ENCODE results near the gene SLC25A11.

SLC25A11 gene

GRCh38 chr17:4966844-4967538, 27.1 kb upstream of the SLC25A11 start:
- DNase-seq = peak; percentile 96

GRCh38 chr17:4965311-4965986, 25.6 kb upstream of the SLC25A11 start:
- DNase-seq = no peak

GRCh38 chr17:4960279-4960922, 20.6 kb upstream of the SLC25A11 start:
- no peak for DNase-seq

DNA sequence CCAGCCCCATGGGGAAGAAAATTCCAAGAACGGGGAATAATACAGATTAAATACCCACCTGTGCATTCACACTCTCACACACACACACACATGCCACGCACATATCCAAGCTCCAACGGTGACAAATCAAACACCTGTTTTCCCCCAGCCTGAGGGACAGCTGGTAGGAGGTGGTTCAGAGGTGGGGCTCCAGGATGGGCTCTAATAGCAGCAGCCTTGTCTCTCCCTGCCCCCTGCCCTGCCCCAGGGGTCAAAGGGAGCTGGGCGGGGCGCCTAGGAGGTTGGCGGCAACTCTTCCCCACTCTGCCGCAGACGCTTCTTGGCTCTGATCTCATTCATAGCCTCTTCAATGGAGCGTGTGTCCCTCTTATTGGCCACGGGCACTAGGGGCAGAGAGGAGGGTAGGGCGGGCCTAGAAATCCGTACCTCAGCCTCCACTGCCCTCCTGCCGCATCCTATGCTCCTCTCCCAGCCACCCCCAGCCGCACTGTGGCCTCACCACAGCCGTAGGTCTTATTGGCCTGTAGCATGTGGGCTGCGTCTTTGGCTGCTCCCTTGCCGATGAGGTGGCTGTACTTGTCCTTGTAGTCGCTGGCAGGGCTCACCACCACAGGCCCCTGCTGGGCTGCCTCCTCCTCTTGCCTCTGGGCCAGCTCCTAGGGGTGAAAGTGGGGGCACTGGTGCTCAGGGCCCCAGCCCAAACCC, 19.6 kb upstream of the SLC25A11 start:
- no peak for DNase-seq

DNA sequence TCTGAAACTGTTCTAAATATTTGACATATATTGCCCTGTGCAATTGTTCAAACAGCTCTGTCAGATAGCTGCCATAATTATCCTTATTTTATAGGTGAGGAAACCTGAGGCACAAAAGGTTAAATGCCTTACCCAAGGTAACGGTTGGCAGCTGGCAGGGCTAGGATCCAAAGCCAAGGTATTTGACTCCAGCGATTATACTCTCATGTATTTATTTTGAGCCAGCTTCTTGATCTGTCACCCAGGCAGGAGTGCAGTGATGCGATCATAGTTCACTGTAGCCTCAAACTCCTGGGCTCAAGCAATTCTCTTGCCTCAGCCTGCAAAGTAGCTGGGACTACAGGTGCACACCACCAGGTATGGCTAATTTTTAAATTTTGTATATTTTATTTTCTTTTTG, 18.3 kb upstream of the SLC25A11 start:
- DNase-seq = no peak

DNA sequence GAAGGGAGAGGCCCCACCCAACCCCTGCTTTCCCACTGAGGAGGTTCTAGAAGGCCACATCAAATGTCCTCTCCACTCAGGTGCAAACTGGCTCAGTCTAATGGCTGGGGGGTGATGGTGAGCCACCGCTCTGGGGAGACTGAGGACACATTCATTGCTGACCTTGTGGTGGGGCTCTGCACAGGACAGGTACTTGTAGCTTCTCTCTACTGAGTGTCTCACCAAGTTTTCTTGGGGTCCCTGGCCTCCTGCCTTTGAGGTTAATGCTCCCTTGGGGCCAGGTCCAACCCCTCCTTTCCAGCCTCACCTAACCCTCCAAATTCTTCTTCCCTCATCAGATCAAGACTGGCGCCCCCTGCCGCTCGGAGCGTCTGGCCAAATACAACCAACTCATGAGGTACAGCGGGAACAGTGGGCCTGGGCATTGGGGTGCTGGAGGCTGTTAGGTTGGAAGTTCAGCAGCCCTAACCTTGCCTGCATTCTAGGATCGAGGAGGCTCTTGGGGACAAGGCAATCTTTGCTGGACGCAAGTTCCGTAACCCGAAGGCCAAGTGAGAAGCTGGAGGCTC, 16.7 kb upstream of the SLC25A11 start:
- DNase-seq = no peak

GRCh38 chr17:4955091-4955490, 15.2 kb upstream of the SLC25A11 start:
- no peak for DNase-seq

DNA sequence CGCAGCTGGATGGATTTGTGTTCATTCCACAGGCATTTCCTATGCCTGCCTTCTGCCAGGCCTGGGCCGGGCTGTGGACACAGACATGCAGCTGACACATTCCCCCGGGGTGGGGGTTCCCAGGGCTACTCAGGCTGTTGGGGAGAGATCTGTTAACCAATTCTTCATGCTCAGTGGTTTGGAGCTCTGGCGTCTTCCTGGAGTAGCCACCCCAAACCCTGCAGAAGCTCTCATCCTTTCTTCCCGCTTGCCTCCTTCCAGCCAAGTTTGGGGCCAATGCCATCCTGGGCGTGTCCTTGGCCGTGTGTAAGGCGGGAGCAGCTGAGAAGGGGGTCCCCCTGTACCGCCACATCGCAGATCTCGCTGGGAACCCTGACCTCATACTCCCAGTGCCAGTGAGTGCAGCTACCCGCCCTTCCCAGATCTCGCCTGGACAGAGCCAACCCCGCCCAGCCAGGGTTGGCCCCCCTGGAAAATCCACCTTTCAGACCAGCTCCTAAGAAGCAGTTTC, 13.7 kb upstream of the SLC25A11 start:
- DNase-seq = no peak

DNA sequence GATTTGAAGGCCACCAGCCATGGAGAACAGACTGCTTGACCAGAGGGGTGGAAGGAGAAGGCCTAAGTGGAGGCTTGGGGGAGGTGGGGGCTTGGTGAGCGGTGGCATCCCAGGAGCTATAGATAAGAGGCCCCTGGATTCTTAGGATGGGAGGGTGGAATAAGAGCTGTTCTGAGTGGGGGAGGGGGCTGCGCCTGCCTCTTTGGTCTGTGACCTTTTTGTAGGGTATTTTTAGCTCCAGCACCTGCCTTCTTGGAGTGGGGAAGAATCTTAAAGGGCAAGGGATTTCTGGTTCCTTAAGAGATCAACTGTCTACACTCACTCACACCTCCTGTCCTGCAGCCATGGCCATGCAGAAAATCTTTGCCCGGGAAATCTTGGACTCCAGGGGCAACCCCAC, 11.6 kb upstream of the SLC25A11 start:
- no peak for DNase-seq

DNA sequence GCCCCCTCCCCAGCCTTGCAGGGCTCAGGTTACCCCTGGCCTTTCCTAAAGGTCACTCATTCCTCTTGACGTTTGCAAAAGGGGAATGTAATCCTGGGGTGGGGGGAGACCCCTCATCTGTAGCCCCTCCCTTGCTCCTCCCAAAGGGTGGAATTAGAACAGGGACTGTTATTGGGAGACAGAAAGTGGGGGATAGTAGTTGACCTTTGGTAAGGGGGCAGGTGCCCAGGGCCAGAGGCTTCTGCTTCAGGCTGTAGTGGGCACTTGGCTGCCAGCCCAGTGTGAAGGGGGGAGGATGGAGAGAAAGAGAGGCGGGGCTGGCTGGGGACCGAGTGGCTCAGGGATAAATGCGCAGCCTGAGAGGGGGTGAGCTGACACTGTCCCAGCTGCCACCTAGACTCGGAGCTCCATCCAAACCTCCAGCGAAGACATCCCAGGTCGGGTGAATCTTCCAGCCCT, 10.9 kb upstream of the SLC25A11 start, which contains the start of gene ENO3:
TSS of gene ENO3 (plus strand) at position 374 of the 459 bp plus-strand sequence. CDS start 711 bp downstream, outside the sequence.
- DNase-seq = no peak

DNA sequence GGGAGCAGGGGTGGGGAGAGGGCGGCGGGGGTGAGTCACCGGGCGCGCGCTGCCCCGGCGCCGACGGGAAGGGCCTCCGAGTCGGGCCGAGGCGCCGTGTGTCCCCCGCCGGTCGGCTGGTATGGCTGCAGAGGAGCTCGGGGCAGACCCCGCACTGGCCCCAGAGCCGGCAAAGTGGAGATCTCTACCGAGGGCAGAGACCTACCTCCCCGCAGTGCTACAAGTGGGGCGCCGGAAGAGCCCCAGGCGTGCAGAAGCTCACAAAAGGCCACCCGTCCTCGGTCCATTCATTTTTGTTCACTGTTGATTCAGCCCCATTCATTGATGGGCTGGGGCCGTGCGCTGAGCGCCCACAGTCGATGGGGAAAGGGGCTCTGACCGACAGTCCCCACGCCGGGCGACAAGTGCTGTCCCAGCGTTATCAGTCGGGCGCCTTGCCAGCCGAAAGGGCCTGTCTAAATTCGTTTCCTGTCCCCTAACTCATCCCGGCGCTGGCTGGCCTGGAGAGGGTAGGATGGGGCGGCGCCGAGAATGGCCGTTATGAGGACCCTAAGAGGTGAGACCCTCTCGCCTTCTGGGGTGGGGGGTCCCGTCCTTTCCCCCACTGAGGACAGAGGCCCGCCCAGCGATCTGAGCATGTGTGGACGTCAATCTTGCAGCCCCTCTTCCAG, 10.4 kb upstream of the SLC25A11 start:
- DNase-seq = no peak

DNA sequence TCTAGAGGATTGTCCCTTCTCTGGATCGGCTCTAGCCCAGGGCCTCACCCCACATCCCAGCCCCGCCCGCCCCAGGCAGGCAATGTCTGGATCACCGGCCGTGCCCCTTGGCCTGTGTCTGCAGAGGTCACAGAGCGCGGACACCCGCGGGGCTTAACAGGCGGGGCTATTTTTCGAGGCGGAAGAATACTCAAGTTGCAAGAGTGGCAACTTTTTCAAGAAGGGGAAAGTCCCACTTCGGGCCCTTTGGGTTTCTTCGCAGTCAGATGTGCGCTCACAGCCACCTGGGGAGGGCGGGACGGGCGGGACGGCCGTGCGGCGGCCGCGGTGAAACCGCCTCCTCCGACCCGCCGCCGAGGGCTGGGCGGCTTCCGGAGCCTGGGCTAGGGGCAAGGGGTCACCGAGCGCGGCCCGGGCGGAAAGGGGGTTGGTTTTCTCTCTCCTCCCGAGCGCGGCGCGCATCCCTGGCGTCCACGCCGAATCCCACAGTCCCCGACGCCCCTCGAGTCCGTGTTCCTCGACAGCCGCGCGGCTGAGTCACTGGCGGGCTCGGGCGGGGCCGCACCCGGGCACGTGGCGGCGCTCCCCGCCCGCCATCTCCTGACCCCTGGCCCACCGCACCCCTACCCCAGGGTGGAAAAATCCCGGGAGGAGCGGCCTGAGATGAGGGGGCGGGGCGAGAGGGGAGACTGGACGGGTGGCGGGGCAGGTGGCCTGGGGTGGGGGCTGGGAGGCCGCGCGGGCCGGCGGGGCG, 9.7 kb upstream of the SLC25A11 start:
- DNase-seq = no peak

GRCh38 chr17:4948931-4949320, 9.1 kb upstream of the SLC25A11 start:
- peak; percentile 53 for DNase-seq

DNA sequence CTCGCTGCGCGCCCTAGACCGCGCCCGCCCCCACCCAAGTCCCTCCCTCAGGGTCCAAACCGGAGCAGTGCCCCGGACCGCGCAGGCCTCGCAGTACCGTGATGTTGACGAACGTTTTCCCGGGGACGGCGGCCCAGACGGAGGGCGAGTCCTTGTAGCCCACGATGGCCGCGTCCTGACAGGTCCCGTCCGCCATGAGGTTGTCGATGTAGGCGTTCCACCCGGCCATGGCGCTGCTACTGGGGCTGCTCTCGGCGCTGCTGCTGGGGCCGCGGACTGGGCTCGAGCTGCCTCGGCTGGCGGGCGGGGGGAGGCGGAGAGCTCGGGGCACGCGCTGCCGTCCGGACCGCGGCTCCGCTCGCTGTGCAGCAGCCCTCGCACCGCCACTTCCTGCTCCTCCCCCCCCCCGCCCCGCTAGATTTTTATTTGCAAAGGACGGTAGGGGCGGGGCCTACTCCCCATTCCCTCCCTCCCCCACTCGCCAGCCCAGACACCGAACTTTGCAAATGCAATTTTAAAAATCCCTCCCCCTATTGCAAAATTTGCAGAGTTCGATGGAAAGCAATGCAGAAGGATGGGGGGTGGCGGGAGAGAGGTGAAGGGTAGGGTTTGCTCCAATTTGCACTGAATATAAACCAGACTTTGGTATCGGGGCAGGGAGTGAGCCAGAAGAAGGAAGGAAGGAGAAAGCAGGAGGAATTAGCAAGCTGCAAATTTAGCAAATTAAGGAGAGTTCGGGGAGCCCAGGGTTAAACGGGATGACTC, 8.5 kb upstream of the SLC25A11 start, which contains the start of gene PFN1:
TSS of gene PFN1 (minus strand) at position 365 of the 765 bp plus-strand sequence. CDS start at position 229, 136 bp downstream.
- peak; percentile 14 for DNase-seq

GRCh38 chr17:4947411-4948165, 7.7 kb upstream of the SLC25A11 start:
- DNase-seq = no peak

- DNase-seq = no peak
Measured at GRCh38 chr17:4947010-4947410, 7.2 kb upstream of the SLC25A11 start.

GRCh38 chr17:4946312-4946976, 6.6 kb upstream of the SLC25A11 start:
- no peak for DNase-seq

- DNase-seq = no peak
Measured at GRCh38 chr17:4945944-4946280, 6.1 kb upstream of the SLC25A11 start.

All from DMS153 (cell line).